ENCODE results near the gene ZBTB24. TPM values are rescaled to one million over a fixed set of nuclear protein-coding genes. Genes with fewer than 3 reads are reported as not detected.
A peak's percentile ranks its signal among the peaks of the same experiment; 100 is the strongest.

Gene ZBTB24
- total RNA-seq, 4 donors from 2014 or later: 3.0 to 7.8 (median 5.7) TPM

DNA sequence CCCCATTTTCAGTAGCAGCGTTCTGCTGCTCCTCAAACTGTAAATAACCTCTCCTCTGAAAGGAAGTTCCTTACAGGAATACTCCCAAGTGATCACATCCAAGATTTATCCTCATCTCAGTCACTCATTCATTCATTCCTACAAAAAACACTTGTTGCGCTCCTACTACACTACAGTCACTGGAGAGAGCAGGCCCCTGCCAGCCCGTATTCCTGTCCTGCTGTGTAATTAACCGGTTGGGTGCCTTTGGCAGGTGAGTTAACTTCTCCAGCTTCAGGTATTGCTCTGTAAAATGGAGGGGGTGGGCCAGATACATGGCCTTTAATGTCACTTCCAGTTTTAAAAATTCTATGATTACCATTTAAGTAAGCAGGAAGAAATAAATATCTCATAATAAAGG, 15.0 kb upstream of the ZBTB24 start:
- H3K4me3 ChIP-seq: no peak overlapping the region
- in situ Hi-C loops (cut with MboI; ENCODE audit: low pct_ligation_motif_present in 1 of 4, low pct_unique_long_range_greater_than_20kb in 1 of 4, low sequenced_read_pairs in 3 of 4): no loop called here
- intact Hi-C loops (cut with DNase I; ENCODE audit: low total_unique reads): no loop called here
- H3K9me3 ChIP-seq: no peaks in the 10 kb centered on the region
- TF ChIP-seq POLR2AphosphoS5 (IDR thresholded peaks at IDR 0.05) (no peak), CTCF (IDR thresholded peaks at IDR 0.05) (no peak), POLR2A (IDR thresholded peaks at IDR 0.05) (no peak), EP300 (IDR thresholded peaks at IDR 0.05; ENCODE audit: low read depth) (no peak)
- H3K36me3 ChIP-seq: no peaks in the 10 kb centered on the region
- H3K27ac ChIP-seq: no peak overlapping the region
- no peak for DNase-seq
- H3K4me1 ChIP-seq: no peaks in the 10 kb centered on the region
- H3K27me3 ChIP-seq: no peaks in the 10 kb centered on the region
- WGBS, 2 donors (ENCODE audit: low coverage in 1 of 2): 80 to 93% methylated on average over 3 to 4 of the region's 4 CpGs

DNA sequence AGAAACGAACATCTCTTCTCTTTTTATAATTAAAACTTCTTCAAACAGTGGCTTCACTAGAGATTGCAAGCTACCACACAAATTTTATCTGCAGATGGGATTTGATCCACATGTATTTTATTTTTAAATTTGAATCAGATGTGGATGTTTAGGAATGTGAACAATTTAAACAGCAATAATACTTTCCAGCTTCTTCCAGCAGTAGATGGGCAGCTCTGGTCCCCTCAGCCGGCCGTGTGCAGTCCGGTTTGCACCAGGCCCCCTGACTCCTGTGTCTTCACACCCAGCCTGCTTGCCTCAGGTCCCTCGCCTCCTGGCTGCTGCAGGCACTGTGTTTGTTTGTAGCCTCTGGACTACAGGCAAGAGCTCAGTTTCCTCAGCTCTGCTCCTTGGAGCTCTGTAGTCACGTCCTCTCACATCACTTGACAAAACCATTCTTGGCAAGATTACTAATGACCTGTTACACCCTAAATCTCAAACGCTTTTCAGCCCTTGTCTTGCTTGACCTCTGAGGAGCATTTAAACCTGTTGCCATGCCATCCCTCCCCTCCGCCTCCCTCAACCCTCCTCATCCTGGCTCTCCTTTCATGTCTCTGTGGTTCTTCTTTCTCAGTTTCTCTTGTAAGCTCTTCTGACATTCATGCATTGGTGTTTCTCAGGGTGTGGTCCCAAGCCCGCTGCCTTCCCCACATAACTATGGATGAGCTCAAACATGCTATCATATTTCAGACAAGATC, 13.2 kb upstream of the ZBTB24 start:
- Histone ChIP-seq H3K9me3 (no peaks in the 10 kb centered on the region), H3K36me3 (no peaks in the 10 kb centered on the region), H3K4me3 (no peak overlapping the region), H3K27ac (no peak overlapping the region), H3K4me1 (no peaks in the 10 kb centered on the region), H3K27me3 (no peaks in the 10 kb centered on the region)
- in situ Hi-C loops (cut with MboI; ENCODE audit: low pct_ligation_motif_present in 1 of 4, low pct_unique_long_range_greater_than_20kb in 1 of 4, low sequenced_read_pairs in 3 of 4): no loop called here
- intact Hi-C loops (cut with DNase I; ENCODE audit: low total_unique reads): no loop called here
- DNase-seq: no peak
- 81% methylated on average over 4 to 9 of the region's 9 CpGs for WGBS, 2 donors (ENCODE audit: low coverage in 1 of 2)
- TF ChIP-seq POLR2AphosphoS5 (IDR thresholded peaks at IDR 0.05): no peak
- no peak for TF ChIP-seq POLR2A (IDR thresholded peaks at IDR 0.05)
- TF ChIP-seq CTCF (IDR thresholded peaks at IDR 0.05): no peak
- TF ChIP-seq EP300 (IDR thresholded peaks at IDR 0.05; ENCODE audit: low read depth): no peak

GRCh38 chr6:109493865-109494264, 10.8 kb upstream of the ZBTB24 start:
- Histone ChIP-seq H3K27me3 (no peaks in the 10 kb centered on the region), H3K36me3 (no peaks in the 10 kb centered on the region), H3K4me1 (no peaks in the 10 kb centered on the region), H3K27ac (no peak overlapping the region), H3K9me3 (no peaks in the 10 kb centered on the region), H3K4me3 (no peak overlapping the region)
- in situ Hi-C loops (cut with MboI; ENCODE audit: low pct_ligation_motif_present in 1 of 4, low pct_unique_long_range_greater_than_20kb in 1 of 4, low sequenced_read_pairs in 3 of 4): no loop called here
- WGBS, 2 donors (ENCODE audit: low coverage in 1 of 2): 84 to 90% methylated on average over 1 of the region's 1 CpG
- TF ChIP-seq POLR2AphosphoS5 (IDR thresholded peaks at IDR 0.05) (no peak), EP300 (IDR thresholded peaks at IDR 0.05; ENCODE audit: low read depth) (no peak), CTCF (IDR thresholded peaks at IDR 0.05) (no peak), POLR2A (IDR thresholded peaks at IDR 0.05) (no peak)
- intact Hi-C loops (cut with DNase I; ENCODE audit: low total_unique reads): no loop called here
- no peak for DNase-seq

- in situ Hi-C loops (cut with MboI; ENCODE audit: low pct_ligation_motif_present in 1 of 4, low pct_unique_long_range_greater_than_20kb in 1 of 4, low sequenced_read_pairs in 3 of 4) (no loop called here), intact Hi-C loops (cut with DNase I; ENCODE audit: low total_unique reads) (no loop called here)
- no peaks in the 10 kb centered on the region for H3K27me3 ChIP-seq
- TF ChIP-seq POLR2AphosphoS5 (IDR thresholded peaks at IDR 0.05) (no peak), POLR2A (IDR thresholded peaks at IDR 0.05) (no peak), CTCF (IDR thresholded peaks at IDR 0.05) (no peak), EP300 (IDR thresholded peaks at IDR 0.05; ENCODE audit: low read depth) (no peak)
- DNase-seq: no peak
- H3K4me3 ChIP-seq: no peak overlapping the region
- no peaks in the 10 kb centered on the region for H3K9me3 ChIP-seq
- no peaks in the 10 kb centered on the region for H3K4me1 ChIP-seq
- WGBS, 2 donors (ENCODE audit: low coverage in 1 of 2): 55 to 59% methylated on average over 3 to 5 of the region's 5 CpGs
- no peaks in the 10 kb centered on the region for H3K36me3 ChIP-seq
- H3K27ac ChIP-seq: peak overlapping the region in 1 of 4 donors; percentile 20
Measured at GRCh38 chr6:109491207-109491938, 8.4 kb upstream of the ZBTB24 start.

Measured in transverse colon (tissue), 4 donors.